ENCODE results near the gene SF3A2.

Gene SF3A2

GRCh38 chr19:2240881-2241760 lies 4.5 kb downstream of the SF3A2 start:
- no peak for DNase-seq (ENCODE audit: low read depth, low spot score)

- DNase-seq (ENCODE audit: low read depth, low spot score): no peak
These were observed 5.5 kb downstream of the SF3A2 start for GRCh38 chr19:2242092-2242537.

GRCh38 chr19:2242816-2243215 lies 6.2 kb downstream of the SF3A2 start:
- no peak for DNase-seq (ENCODE audit: low read depth, low spot score)

GRCh38 chr19:2243274-2244124 lies 6.9 kb downstream of the SF3A2 start:
- no peak for DNase-seq (ENCODE audit: low read depth, low spot score)

GRCh38 chr19:2244125-2244411 lies 7.4 kb downstream of the SF3A2 start:
- no peak for DNase-seq (ENCODE audit: low read depth, low spot score)

GRCh38 chr19:2244486-2244885 lies 7.9 kb downstream of the SF3A2 start:
- DNase-seq (ENCODE audit: low read depth, low spot score): no peak

GRCh38 chr19:2245273-2245672 lies 8.6 kb downstream of the SF3A2 start:
- DNase-seq (ENCODE audit: low read depth, low spot score): no peak

- DNase-seq (ENCODE audit: low read depth, low spot score): no peak
These were observed 9.5 kb downstream of the SF3A2 start for GRCh38 chr19:2246014-2246620.

GRCh38 chr19:2246801-2247361 lies 10.3 kb downstream of the SF3A2 start:
- no peak for DNase-seq (ENCODE audit: low read depth, low spot score)

GRCh38 chr19:2247433-2248101 lies 10.9 kb downstream of the SF3A2 start:
- no peak for DNase-seq (ENCODE audit: low read depth, low spot score)

GRCh38 chr19:2248136-2249009 lies 11.7 kb downstream of the SF3A2 start:
- no peak for DNase-seq (ENCODE audit: low read depth, low spot score)

GRCh38 chr19:2249010-2249866 lies 12.6 kb downstream of the SF3A2 start, which contains the start of gene AMH:
Gene AMH, plus strand, starts transcription at chr19:2249323. Its CDS starts 10 bp downstream, at chr19:2249333.
- DNase-seq (ENCODE audit: low read depth, low spot score): no peak

- DNase-seq (ENCODE audit: low read depth, low spot score): no peak
These were observed 13.5 kb downstream of the SF3A2 start for GRCh38 chr19:2249880-2250765.

- DNase-seq (ENCODE audit: low read depth, low spot score): no peak
These were observed 14.1 kb downstream of the SF3A2 start for GRCh38 chr19:2250766-2251105.

- DNase-seq (ENCODE audit: low read depth, low spot score): no peak
These were observed 14.8 kb downstream of the SF3A2 start for GRCh38 chr19:2251106-2252054.

- DNase-seq (ENCODE audit: low read depth, low spot score): no peak
These were observed 15.6 kb downstream of the SF3A2 start for GRCh38 chr19:2252055-2252796.

- DNase-seq (ENCODE audit: low read depth, low spot score): no peak
These were observed 16.1 kb downstream of the SF3A2 start for GRCh38 chr19:2252797-2253105.

Data from brain pericyte (primary cell).